GM21526 (cell line): ENCODE measurements around the gene IL1RAPL1.
"Not testable (repeated sequence)": the region's sequence is repeated elsewhere in the genome, so short reads cannot be mapped to it uniquely, and the experiment has no call there.

Source experiments
- ATAC-seq: cut with Tn5 transposase; IDR thresholded peaks from one replicate; pipeline ENCODE4 v1.9.1; 2021; ENCODE audit warnings: moderate library complexity; ENCODE audit not compliant: unreplicated experiment, low FRiP score

IL1RAPL1 gene

DNA sequence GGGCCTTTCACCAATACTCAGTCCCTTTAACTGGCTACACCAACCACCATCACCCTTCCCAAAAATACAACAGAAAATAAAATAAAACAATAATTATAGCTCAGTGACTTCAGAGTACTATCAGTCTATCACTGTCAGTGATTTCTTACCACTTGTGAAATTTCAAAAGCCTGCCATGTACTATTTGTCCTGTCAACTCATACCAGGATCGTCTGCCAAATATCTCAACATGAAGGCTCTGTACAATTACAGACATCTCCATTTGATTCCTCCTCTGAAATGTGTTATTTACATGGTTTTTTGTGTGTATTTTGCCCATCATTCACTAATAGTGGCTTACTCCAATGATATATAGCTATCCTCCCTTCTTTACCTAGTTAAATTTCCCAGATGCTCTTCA lies 772.0 kb downstream of the IL1RAPL1 start:
- ATAC-seq = no peak

DNA sequence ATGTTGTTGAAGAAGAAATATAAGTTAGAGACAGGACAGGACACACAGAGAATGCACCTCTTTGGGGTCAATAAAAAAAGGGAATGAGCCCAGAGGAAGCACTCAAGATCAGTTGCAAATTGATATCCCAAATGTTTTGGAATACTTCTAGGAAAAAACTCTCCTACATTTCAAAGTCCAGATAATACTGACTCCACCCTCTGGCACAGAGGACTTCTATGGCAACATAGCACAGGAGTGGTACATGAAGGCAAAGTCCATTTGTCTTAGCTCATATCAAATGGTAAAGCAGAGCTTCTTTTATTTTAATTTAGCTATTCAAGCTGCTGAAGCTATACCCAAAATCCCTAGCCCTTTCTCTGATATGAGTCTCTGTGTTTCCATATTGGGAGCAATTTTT lies 787.5 kb downstream of the IL1RAPL1 start:
- ATAC-seq = not testable (repeated sequence)

DNA sequence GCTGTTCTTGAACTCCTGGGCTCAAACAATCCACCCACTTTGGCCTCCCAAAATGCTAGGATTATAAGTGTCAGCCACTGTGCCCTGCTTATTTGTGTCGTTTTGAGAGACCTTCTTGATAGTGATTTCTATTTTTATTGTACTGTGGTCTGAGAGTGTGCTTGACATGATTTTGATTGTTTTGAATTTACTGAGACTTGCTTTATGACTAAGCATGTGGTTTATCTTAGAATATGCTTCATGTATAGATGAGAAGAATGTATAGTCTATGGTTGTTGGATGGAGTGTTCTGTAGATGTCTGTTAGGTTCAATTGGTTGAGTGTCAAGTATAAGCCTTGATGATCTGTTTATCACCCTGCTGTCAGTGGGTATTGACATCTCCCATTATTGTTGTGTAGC lies 789.3 kb downstream of the IL1RAPL1 start:
- no peak for ATAC-seq

DNA sequence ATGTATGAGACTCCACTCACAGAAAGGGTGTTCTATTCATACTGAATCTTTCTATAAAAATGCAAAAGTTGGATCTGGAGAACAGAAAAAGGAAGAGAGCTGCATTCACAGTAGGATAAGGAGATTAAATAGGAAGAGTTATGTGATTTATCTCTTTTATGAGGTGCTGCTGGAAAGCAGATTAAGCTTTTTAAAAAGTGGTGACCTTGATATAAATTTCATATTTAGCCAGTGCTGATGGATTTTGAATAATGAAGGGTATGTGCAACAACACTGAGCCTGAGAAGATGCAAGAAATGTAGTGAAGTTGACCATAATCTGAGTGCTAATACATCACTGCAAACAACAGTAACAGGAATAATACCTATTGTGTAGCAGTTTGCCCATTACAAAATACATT lies 795.6 kb downstream of the IL1RAPL1 start:
- ATAC-seq = no peak

DNA sequence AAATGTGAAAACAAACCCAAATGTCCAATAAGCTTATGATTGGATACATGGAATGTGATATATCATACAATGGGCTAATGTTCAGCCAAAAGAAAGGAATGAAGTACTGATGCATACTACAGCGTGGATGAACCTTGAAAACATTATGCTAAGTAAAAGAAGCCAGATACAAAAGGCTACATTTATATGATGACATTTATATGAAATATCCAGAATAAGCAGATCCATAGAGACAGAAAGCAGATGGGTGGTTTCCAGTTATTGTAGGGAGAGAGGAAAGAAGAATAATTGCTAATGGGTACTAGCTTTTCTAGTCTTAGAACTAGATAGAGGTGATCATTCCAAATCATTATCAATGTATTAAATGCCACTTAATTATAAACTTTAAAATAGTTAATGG lies 801.3 kb downstream of the IL1RAPL1 start:
- no peak for ATAC-seq

DNA sequence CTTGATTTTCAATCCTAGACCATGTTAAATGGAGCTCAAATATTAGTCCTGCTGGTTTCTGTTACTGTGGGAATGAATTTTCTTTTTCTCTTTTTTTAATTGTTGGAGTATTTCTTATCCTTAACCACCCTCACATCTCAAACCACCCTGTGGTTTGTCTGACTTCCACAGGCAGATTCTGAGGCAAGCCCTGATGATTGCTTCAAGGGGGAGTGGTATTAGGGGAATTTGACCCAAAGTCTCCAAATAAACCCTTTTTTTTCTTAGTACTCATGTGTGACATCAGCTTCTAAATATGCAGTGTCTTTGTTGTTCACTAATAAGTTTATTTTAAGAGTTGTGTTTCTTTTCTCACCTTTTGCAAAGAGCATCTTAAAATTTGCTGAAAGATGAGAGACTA lies 810.3 kb downstream of the IL1RAPL1 start:
- no peak for ATAC-seq

DNA sequence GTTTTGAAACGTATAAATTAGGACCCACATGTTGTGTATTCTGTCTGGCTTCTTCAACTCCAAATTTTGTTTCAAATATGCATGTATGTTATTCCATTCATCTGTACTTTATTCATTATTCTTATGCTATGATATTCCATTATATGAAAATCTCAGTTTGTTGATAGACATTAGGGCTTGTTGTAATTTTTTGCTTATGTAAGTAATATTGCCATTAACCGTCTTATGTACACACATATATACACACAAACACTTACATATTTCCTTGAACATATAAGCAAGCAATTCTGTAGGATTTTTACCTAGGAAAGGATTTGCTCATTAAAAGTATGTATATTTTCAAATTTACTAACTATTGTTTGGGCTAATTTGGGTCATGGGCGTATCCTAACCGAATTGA lies 820.1 kb downstream of the IL1RAPL1 start:
- ATAC-seq = no peak

DNA sequence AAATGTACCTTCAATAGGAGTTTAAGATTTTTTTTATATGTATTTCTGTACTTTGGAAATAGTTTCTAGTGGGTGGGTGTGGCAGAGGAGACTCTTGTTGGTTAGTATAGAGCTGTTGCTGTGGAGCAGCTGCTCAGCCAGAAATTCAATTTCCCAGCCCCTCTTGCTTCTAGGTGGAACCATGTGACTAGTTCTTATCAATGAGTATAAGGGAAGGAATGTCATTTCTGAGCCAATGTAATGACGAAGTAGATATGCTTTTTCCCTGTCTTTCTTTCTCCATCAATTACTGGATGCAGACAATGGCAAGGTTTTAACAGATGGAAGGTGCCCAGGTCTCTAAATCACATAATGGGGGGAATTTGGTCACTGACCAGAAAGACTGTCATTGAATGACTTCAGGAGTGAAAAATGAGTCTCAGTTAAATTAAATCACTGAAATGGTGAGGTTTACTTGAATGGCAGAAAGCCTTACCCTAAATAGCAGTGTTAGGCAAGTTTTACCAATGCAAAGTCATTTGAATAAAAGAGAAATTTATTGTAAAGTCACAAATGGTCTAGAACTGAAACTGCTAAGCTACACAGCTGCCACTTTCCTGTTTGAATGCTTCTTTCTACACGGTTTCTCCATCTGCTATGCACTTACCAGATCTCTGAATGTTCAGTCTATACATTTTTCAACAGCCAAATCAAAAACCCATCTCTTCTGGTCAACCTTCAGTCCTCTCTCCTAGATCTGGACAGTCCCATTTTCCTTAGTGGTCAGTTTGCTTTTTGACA lies 832.7 kb downstream of the IL1RAPL1 start:
- peak; percentile 83 for ATAC-seq

DNA sequence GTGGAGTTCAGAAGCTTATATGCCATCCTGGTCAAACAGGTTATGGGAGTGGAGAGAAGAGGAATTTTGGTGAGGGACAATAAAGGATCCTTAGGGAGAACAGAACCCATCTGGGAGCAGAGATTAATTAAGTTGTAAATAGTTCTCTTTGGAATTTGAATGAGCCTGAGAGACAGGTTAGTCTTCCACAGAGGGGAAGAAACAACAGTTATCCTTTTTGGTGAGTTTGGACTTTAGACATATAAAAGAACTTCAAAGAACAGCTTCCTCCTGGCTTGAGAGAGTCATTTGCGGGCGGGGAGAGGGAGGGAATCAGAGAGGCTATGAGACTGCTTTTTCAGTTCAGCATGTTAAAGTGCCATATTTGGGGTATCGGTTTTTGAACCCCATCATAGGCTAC lies 834.8 kb downstream of the IL1RAPL1 start:
- ATAC-seq = no peak

DNA sequence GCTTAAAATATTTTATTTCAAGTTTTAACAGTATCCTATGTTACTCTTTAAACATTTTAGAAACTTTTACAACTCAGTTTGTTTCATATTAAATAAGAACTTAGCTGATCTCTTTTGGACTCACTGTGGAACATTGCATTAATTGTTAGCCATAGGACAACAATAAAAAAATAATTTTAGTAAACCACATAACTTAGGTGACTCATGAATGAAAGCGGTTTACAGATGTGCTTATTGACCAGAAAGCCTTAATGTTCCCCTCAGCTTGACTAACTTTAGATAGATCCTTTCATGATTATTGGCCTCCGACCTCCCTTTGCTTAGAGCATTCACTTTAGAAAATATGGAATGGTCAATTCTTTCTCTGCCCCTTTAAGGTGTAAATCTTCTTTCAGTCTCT lies 844.6 kb downstream of the IL1RAPL1 start:
- no peak for ATAC-seq

DNA sequence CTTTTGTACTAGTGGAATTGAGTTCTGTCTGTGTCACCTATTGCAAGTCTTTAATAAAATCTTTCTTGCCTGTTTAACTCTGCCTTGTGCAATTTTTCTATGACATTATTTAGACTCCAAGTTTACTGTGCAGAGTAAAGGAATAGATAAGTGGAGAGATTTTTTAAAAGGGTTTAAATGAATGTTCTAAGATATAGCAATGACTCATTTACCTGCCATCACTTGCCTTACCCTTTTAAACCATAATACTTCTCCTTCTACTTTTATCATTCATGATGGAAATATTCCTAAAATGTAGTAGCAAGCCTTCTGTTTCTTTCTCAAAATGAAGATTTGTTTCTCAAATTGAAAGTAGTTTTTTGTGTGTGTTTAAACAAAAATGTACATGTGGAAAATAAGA lies 845.3 kb downstream of the IL1RAPL1 start:
- no peak for ATAC-seq

DNA sequence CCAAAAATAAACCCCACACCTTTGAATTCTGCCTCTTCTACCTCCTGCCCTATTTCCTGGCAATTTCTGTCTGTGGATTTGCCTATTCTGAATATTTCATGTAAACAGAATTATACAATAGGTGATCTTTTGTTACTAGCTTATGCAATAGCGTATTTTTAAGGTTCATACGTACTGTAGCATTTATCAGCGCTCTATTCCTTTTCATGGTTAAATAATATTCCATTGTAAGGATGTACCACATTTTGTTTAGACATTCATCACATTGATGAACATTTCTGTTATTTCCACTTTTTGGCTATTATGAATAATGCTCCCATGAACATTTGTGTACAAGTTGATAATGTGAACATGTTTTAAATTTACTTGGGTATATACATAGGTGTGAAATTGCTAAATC lies 847.7 kb downstream of the IL1RAPL1 start:
- no peak for ATAC-seq

DNA sequence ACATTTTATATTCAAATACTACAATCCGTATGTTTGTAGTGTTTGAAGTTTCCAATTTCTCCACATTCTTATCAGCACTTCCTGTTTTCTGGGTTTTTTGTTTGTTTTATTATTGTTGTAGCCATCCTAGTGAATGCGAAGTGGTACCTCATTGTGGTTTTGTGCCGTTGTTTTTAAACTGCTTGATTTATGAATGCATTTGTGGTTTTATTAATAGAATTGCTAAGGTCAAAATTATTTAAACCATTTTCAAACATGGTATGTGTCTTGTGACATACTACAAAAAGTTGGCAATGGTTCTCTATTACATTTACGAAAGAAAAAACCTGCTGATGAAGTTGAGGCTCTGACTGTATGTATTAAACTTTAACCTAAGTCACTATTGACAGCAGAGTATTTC lies 848.1 kb downstream of the IL1RAPL1 start:
- ATAC-seq = no peak

DNA sequence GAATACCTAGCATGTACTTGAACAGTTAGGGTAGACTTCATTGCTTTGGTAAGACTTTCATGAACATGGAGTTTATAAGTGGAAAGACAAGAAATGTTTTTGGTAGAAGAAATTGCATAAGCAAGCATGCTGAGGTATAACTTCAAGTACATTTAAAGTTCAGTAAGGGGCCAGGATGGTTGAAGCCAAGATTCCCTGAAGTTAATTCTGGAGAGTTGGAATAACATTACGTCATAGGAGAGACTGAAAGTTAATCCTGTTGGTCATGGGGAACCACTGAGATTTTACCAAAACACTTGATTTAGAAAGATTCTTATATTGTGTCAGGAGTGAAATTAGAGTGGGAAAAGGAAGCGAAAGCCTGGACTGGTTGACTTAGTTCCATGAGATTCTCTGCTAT lies 860.6 kb downstream of the IL1RAPL1 start:
- ATAC-seq = no peak

DNA sequence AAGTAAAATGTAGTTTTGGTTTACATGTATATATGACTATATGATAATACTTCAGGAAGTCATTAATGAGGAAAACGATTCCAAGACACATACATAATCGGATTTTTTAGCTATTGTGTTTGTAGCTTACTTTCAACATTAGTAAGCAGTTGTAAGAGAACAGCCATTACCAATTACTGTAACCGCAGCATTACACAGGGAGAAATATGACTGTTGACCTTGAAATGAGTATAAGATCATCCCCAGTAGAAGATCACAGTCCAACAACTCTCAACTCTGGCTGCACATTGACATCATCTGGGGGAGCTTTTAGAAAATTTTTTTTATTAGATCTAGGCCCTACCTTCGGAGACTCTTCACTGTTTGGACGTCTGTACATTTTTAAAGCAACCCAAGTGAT lies 866.1 kb downstream of the IL1RAPL1 start:
- peak; percentile 90 for ATAC-seq

DNA sequence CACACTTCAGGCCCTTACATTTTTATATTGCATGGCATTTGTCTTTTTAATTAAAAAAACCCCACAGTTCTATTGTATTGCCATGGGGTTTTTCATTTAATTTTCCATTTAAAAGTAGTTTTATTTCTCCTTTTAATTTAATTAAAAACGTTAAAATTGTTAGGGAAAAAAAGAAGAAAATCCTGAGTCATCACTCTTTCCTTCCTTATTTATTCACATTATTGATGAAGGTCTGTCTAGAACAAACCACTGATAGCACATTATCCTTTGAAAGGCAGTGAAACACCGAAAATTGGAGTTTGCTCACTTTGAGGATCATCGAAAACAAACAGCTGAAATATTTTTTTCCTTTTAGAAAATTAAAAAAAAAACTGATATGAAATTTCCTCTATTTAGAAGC lies 868.5 kb downstream of the IL1RAPL1 start:
- ATAC-seq = no peak

DNA sequence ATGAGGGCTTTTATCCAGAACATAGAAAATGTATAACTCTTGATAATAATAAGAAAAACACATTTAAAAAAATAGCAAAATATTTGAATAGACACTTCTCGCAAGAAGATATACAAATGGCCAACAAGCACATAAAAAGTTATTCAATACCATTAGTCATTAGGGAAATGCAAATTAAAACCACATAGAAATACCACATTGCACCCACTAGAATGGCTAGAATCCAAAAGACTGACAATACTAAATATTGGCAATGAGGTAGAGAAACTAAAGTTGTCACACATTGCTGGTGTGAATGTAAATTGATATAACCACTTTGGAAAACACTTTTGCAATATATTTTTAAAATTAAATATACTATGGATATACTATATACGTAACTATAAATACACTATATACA lies 873.8 kb downstream of the IL1RAPL1 start:
- ATAC-seq = no peak

DNA sequence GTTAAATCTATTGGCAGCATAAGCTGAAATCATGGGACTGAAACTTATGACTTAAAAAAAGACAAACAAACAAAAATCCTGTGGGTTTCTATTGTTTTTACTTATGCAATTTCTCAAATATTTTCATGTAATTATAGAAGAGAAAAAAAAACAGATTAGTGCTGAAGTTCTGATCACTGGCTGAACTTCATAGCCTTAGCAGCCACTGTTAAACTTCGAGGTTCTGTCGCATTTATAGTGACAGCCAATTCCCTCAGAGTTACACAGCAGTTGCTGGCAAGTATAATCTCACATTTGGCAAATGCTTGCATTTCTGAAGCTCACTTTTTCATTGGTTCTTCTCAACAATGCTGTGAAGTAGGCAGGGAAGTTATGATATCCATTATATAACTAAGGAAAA lies 879.2 kb downstream of the IL1RAPL1 start:
- no peak for ATAC-seq

DNA sequence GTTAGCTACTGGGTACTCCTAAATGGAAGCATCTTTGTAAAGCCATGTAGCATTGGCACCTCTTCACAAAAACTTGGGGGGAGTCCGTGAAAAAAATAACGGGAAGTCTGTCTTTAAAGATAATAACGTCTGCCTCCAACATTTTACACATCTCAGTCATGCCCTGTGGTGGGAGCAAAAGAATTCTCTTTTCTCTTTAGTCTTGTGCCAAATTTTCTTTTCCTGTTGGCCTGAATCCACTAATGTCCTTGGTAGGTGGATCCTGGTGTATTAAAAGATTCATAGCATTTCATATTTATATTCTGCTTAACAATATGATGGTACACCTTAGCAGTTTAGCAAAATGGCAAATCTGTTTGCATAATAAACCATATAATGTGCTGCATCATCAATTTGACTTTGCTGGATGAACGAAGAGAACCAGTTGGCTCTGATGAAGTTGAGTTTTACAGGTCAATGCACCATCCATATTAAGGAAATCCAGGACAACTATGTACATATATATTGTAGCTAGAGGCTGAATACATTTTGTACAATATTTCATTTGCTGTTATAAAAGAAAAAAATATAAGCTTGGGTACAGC lies 881.8 kb downstream of the IL1RAPL1 start:
- no peak for ATAC-seq

DNA sequence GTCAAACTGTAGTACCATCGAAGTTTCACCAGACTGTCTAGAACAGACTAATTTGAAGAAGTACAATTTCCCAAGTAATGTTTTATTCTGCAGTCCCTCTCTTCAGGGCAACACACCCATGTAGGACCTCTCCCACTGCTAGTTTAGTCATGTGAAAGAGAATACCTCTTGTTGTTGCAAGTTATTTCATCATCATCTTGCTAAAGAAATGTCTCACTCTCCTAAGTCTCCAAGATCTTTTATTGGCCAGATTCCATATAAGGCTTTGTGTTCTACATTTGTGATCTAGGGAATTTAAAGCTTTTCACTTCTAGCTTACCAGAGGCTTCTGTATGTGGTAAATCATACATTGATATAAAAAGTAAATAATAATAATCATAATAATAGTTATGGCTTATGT lies 882.8 kb downstream of the IL1RAPL1 start:
- no peak for ATAC-seq

DNA sequence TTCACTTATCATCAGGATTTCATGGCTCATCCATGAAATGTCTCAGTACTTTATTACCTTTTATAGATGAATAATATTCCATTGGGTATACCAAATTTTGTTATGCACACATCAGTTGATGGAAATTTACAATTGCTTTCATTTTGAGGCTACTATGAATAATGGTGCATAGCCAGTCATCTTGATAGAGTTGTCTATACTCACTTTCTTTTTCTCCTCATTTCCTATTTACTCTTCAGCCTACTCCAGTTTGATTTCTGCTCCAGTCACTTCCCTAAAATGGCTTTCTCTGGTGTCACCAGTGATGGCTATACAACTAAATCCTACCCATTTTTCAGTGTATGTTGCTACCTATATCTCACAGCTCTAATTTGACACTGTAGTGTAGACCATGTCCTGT lies 884.6 kb downstream of the IL1RAPL1 start:
- no peak for ATAC-seq

DNA sequence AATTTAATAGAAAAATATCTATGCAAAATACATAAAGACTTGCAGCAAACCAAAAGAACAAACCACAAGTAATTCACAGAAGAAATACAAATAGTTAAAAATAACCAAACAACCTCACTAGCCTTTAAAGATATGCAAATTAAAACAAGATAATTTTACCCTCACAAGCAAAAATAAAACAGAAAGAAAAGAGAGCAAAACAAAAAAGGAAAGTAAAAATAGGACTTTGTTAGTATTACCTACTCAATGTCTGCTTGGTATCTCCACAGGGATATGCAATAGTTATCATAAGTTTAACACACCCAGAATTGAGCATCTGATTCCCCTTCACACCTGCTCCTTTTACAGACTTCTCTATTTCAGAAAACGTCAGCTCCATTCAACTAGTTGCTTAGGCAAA lies 890.6 kb downstream of the IL1RAPL1 start:
- peak; percentile 35 for ATAC-seq
